Stimulated activated CD8-positive, alpha-beta memory T cell treated with anti-CD3 and anti-CD28 coated beads, Interleukin-12 subunit alpha, Interleukin-12 subunit beta, amount 100 ng/mL, for 24 hours (primary cell): ENCODE results near the gene SMURF1.

ENCODE experiments used
- DNase-seq: peaks from one replicate; pipeline ENCODE4 v3.0.0-alpha.2; 2020; ENCODE audit errors: extremely low read depth

SMURF1 gene

GRCh38 chr7:99029466-99030435 lies 114.2 kb downstream of the SMURF1 start:
- DNase-seq = no peak

- DNase-seq = no peak
Measured at GRCh38 chr7:99028261-99028973, 115.5 kb downstream of the SMURF1 start.

- no peak for DNase-seq
Measured at GRCh38 chr7:99027841-99028240, 116.1 kb downstream of the SMURF1 start.

GRCh38 chr7:99027241-99027640 lies 116.7 kb downstream of the SMURF1 start:
- DNase-seq = no peak

- no peak for DNase-seq
Measured at GRCh38 chr7:99024066-99024465, 119.8 kb downstream of the SMURF1 start.

GRCh38 chr7:99021941-99022560 lies 121.9 kb downstream of the SMURF1 start:
- DNase-seq = no peak

- no peak for DNase-seq
Measured at GRCh38 chr7:99020413-99020715, 123.5 kb downstream of the SMURF1 start.

GRCh38 chr7:99019523-99020412 lies 124.1 kb downstream of the SMURF1 start:
- no peak for DNase-seq

- no peak for DNase-seq
Measured at GRCh38 chr7:99016196-99016595, 127.7 kb downstream of the SMURF1 start.

- no peak for DNase-seq
Measured at GRCh38 chr7:99014113-99014985, 129.6 kb downstream of the SMURF1 start.

- no peak for DNase-seq
Measured at GRCh38 chr7:99013266-99014112, 130.4 kb downstream of the SMURF1 start.

GRCh38 chr7:99012722-99013121 lies 131.2 kb downstream of the SMURF1 start:
- DNase-seq = no peak

- no peak for DNase-seq
Measured at GRCh38 chr7:99011706-99012404, 132.1 kb downstream of the SMURF1 start.

GRCh38 chr7:99011341-99011705 lies 132.6 kb downstream of the SMURF1 start:
- no peak for DNase-seq

GRCh38 chr7:99010281-99010680 lies 133.6 kb downstream of the SMURF1 start:
- DNase-seq = no peak

GRCh38 chr7:99008921-99009530 lies 134.9 kb downstream of the SMURF1 start:
- DNase-seq = no peak

GRCh38 chr7:99008181-99008631 lies 135.7 kb downstream of the SMURF1 start:
- no peak for DNase-seq

GRCh38 chr7:99006739-99007424 lies 137.0 kb downstream of the SMURF1 start:
- DNase-seq = no peak
